GM19240 (cell line): ENCODE results near the gene C8G.

Source experiments
- DNase-seq: peaks from one replicate; pipeline ENCODE4 v3.0.0; 2011; ENCODE audit warnings: low spot score; ENCODE audit not compliant: insufficient read length

C8G gene

GRCh38 chr9:136981588-136982231 lies 36.7 kb downstream of the C8G start:
- DNase-seq: no peak

- DNase-seq: no peak
Observed at GRCh38 chr9:136982232-136983051, 37.4 kb downstream of the C8G start, which contains the start of gene LCNL1. LCNL1 (plus strand) TSS chr9:136982993; CDS start chr9:136983587, 594 bp downstream.

- DNase-seq: no peak
Observed at GRCh38 chr9:136983167-136983566, 38.1 kb downstream of the C8G start.

GRCh38 chr9:136983656-136984314 lies 38.7 kb downstream of the C8G start:
- no peak for DNase-seq

GRCh38 chr9:136984464-136985026 lies 39.5 kb downstream of the C8G start:
- DNase-seq: no peak

- no peak for DNase-seq
Observed at GRCh38 chr9:136985027-136985602, 40.1 kb downstream of the C8G start.

- no peak for DNase-seq
Observed at GRCh38 chr9:136985853-136986252, 40.8 kb downstream of the C8G start.

- DNase-seq: no peak
Observed at GRCh38 chr9:136988872-136989271, 43.8 kb downstream of the C8G start.

GRCh38 chr9:136990242-136990911 lies 45.3 kb downstream of the C8G start:
- no peak for DNase-seq

- DNase-seq: peak; percentile 99
Observed at GRCh38 chr9:136991993-136992818, 47.2 kb downstream of the C8G start, which contains the start of gene PAXX. PAXX (plus strand) TSS chr9:136992422; CDS start chr9:136992444, 22 bp downstream.

- no peak for DNase-seq
Observed at GRCh38 chr9:136992819-136993369, 47.9 kb downstream of the C8G start.

GRCh38 chr9:136994180-136994887 lies 49.3 kb downstream of the C8G start:
- no peak for DNase-seq

GRCh38 chr9:136994888-136995230 lies 49.8 kb downstream of the C8G start:
- no peak for DNase-seq

GRCh38 chr9:136995362-136995761 lies 50.3 kb downstream of the C8G start:
- no peak for DNase-seq

GRCh38 chr9:136995772-136996311 lies 50.8 kb downstream of the C8G start:
- DNase-seq: no peak
